Suppressor macrophage treated with lipopolysaccharide for 4 hours (primary cell): ENCODE data around the gene NCKAP5.

Source experiments
- DNase-seq: peaks from one replicate; pipeline ENCODE4 v3.0.0-alpha.2; 2020

Gene NCKAP5

GRCh38 chr2:132680544-132680943, 887.7 kb downstream of the NCKAP5 start:
- DNase-seq, result no peak

DNA sequence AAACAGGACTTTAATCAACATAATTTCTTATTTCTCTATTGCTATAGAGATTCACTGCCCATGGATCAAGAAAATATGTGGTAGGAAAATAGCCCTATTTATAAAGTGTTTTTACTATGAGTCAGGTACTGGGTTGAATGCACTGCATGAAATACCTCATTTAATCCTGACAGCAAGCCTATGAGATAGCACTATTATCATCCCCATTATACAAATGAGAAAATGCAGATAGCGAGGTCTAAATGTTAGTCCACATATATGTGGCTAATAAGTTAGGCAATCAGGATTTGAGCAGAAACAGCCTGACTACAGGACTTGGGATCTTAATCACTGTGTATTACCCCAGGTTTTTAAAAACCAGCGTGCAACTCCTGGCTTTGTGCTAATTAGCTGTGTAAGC, 889.8 kb downstream of the NCKAP5 start:
- no peak for DNase-seq

DNA sequence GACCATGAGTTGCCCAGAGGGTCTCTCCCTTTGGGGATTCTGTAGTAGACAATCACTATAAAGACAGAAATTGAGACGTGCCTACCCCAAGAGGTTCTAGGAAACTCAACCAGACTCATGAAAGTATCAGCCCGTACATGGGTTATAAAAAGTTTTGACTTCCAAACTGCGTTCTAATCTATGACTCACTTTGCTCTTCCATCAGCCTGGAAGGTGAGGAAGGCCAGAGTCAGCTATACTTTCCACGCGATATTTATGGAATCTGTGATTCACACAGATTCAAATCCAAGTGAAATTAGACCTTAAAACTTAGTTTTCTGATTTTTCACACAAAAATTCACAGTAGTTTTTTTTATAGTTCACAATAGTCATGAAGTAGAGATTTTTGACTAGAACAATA, 890.6 kb downstream of the NCKAP5 start:
- no peak for DNase-seq

- no peak for DNase-seq
These were observed 891.3 kb downstream of the NCKAP5 start for GRCh38 chr2:132676999-132677398.

GRCh38 chr2:132671151-132671835, 897.0 kb downstream of the NCKAP5 start:
- DNase-seq, result no peak

DNA sequence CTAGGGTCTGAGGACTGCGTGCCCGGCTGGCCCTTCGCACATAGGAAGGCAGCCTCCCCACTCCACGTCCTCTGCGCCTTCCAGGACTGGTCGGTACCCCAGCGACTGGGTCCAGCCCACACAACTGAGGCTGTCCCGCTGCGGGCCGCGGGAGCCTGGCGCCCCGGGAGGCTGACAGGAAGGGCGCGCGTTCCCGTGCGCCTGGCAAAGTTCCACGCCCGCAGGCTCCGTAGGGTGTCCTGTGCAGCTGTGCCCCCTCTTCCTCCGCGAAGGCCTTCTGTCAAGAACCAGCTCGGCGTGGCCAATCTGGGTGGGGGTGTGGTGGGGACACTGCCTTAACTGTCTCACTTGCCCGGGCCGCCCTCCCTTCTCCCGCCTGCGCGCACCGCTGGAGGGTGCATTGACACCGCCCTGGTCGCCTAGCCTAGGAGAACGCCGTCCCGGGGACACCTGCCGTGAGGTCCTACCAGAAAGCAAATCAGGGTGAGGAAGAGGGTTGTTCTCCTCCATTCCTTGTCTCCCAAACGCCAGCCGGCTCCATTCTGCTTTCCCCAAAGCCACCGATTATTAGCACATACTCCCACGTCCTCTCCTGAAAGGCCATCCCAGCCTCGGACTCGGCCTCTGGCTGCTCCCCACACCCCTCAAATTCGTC, 897.6 kb downstream of the NCKAP5 start:
- DNase-seq, result no peak

- DNase-seq, result no peak
These were observed 898.3 kb downstream of the NCKAP5 start, which contains the start of gene LYPD1 for GRCh38 chr2:132669908-132670495. LYPD1 (minus strand) TSS chr2:132670205; CDS start chr2:132669932, 273 bp downstream.

DNA sequence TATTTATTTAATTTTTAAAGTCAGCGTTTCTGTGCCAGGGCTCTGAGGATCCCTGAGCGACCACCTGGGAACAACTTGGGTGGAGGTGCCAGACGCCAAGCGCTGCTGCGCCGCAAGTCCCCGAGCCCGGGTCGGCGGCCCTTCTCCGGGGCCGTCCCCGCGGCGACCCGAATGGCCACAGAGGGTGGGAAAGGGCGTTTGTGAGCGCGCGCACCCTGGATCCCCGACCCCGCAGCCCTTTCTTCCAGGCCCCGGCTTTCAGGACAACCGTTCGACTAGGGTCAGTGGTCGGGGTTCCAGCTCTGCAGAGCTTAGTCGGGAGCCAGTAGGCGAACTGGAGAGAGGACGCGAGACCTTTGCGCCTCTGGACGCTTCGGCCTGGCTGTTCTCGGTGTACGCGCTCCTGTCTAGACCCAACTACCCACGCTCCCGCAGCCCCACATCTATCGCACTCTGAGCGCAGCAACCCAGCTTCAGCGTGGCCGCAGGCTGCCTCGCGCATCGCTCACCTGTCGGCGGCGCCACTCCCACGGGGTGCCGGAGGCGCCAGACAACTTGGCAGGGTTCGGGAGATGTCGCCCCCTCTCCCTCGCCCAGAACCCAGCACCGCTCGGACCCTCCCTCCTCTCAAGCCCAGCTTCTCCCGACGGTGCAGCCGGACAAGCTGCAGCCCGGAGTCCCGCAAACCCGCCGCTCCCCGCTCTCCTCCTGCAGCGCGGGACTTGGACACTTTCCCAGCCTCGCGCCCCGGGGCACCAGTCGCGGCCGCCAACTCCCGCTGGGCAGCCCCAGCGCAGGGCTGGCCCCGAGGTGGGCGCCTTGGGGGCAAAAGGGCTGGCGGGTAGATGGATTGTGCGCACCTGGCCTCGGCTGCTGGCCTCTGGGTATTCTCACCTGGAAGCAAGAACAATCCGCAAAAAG, 899.0 kb downstream of the NCKAP5 start:
- DNase-seq, result no peak

DNA sequence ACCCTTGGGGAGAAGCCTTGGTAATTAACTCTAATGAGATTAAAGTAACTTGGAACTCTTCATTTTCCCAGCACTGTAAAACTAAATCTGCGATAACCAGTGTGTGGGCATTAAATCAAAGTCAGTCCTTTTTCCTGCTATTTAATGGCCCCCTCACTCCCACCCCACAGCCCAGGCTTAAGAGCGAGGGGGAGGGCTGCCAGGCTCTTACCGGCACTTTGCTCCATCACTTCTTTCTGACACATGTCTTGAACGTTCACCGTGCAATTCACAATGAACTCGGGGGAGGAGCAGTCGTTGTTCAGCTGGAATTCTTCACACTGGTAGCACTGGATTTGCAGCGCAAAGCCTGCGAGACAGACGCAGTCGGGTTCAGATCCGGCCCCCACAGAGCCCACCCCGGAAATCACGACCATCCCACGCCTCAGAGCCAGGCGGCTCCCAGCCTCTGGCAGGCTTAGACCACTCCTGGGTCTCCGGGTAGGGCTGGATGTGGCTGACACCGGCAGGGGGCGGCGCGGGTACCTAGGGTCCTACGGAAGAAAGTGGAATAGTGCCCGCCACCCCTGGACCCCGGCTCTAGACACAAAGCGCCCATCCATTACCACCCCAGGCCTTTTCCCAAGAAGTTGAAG, 900.0 kb downstream of the NCKAP5 start:
- no peak for DNase-seq

- no peak for DNase-seq
These were observed 900.6 kb downstream of the NCKAP5 start for GRCh38 chr2:132667706-132668105.

DNA sequence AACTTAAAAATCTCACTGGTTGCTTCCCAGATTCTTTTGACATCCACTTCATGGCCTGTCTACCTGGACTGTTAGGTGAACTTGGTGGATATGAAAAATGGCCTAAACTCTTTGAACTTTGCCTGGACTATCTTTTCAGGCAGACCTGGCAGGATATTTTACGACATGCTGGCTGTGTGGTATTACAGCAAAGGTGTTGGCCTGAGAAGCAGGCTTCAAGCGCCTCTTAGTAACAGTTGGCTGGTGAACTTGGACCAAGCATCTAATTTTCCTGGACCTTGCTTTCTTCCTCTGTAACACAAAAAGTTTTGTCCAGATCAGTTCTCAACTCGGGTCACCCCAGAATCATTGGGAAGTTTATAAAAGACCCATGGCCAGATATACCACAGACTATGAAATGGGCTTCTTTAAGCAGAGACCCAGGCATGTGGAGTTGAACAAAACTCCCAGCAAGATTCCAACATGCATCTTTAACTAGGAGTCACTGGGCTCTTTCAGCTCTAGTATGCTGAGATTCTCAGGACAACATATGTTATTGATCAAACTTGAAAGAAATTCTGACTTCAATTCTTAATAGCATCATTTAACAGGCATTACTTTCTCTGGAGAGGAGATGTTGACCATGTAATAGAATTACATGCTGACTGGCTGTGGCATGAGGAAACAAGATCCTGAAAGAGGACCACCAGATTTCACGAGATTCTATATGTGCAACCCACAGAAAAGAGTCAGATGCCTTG, 902.7 kb downstream of the NCKAP5 start:
- DNase-seq, result no peak

GRCh38 chr2:132664096-132664495, 904.2 kb downstream of the NCKAP5 start:
- DNase-seq, result no peak

- DNase-seq, result no peak
These were observed 905.5 kb downstream of the NCKAP5 start for GRCh38 chr2:132662732-132663131.

DNA sequence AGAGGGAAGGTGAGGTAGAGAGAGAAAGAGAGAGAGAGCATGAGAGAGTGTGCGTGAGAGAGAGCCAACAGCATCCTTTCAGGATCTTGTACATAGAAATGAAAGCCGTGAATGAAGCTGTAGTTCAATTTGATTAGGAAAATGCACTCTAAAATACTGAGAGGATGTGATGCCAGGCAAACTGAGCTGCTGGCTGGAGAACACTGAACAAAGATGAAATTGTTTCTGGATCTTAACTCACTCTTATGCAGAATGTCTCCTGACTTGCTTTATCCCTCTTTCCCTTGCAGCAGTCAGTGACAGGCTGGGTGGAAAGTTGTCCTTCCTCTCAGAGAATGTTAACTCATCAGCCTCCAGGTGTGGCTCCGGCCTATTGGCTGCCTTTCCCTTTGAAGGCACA, 908.9 kb downstream of the NCKAP5 start:
- no peak for DNase-seq

DNA sequence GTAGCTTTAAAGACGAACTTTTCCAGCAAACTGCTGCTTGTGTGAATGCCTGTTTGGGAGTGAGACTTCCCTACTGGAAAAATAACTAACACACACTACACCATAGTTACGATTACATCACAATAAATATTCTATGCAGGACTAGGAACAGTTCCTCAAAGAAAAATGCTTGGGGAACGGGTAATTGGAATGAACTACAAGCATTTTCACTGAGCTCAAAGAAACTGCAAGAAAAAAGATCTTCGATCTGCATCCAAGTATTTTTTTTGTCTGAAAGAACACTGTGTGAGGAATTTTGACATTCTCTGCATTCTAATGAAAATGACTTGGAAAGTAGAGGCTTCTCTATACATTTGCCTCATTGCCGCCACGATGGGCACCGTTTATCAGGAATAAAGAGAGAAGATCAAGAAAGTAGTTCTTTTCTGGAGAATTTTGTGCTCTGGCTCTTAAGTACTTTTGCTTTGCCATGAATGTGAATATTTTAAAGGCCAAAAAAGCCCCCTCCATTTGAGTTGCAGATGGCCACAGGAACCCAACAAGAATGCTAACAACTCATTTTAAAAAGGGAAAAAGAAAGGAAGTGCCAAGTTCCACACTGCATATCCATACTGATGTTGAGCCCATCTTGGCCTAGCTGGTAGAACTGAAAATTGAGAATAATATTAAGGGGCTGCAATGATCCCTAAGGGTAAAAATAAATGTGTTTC, 911.8 kb downstream of the NCKAP5 start:
- DNase-seq, result no peak

DNA sequence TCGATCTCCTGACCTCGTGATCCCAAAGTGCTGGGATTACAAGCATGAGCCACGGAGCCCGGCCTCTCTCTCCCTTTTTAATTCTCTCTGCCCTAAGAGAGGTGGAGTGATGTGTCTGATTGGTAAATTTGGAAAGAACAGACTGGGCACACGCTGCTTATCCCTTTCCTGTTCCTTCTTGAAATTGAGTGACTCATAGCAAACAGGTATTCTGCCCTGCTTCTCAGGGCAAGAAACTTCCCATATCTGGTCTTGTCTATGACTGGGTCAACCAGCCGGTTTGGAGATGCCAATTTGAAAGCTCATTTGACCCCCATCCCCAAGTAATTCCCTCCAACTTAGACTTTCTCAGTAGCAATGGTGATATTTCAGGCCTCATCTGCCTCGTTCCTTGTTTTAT, 913.3 kb downstream of the NCKAP5 start:
- no peak for DNase-seq

DNA sequence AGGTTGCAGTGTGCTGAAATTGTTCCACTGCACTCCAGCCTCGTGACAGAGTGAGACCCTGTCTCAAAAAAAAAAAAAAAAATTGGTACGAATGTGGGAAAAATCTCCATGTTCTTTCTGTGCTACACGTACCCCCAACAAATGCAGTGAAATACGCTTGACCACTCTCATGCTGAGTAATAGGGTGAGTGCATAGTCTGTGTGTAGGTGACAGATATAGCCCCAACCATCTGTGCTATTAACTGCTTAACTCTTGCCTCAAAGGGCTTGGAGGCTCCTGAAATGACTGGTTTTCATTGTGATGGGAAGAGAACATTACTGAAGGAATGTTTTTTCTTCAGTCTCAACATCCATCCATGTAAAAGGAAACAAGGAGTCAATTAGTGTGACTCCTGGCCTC, 913.9 kb downstream of the NCKAP5 start:
- no peak for DNase-seq

DNA sequence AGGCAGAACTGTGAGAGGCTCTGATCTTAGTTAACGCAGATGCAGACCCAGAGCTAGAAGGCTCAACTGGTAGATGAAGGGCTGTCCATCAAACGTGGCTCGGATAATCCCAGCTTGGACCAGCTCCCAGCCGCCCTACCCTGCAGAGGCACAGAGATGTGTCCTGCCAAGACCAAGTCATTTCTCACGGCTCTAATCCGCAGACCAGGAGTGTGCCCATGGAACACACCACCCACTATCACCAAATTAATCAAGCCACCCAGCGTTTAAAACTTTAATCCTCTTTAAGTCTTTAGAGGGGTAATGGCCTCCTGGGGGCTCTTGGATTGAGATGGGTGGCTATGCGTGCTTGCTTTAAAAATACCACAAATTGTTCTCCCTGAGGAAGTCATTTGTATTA, 915.8 kb downstream of the NCKAP5 start:
- no peak for DNase-seq

- DNase-seq, result peak; percentile 38
These were observed 916.9 kb downstream of the NCKAP5 start for GRCh38 chr2:132651115-132652045.

GRCh38 chr2:132646540-132647108, 921.6 kb downstream of the NCKAP5 start:
- no peak for DNase-seq
